EH (cell line): ENCODE data around the gene CAMK2B.
A peak's percentile ranks its signal among the peaks of the same experiment; 100 is the strongest.

Experiments
- DNase-seq: peaks from one replicate; pipeline ENCODE4 v3.0.0-alpha.2; 2015; ENCODE audit warnings: low read depth

Gene CAMK2B

GRCh38 chr7:44329888-44330287 is 4.5 kb upstream of the CAMK2B start:
- no peak for DNase-seq

- no peak for DNase-seq
Measured at GRCh38 chr7:44329081-44329480, 3.7 kb upstream of the CAMK2B start.

GRCh38 chr7:44327981-44328380 is 2.6 kb upstream of the CAMK2B start:
- DNase-seq = no peak

- DNase-seq = no peak
Measured at GRCh38 chr7:44326261-44327125, 1.1 kb upstream of the CAMK2B start.

GRCh38 chr7:44325811-44326241 is 432 bp upstream of the CAMK2B start:
- DNase-seq = no peak

- DNase-seq = no peak
Measured at GRCh38 chr7:44324481-44325200, 753 bp downstream of the CAMK2B start.

GRCh38 chr7:44324204-44324480 is 1.3 kb downstream of the CAMK2B start:
- no peak for DNase-seq

GRCh38 chr7:44323381-44324203 is 1.8 kb downstream of the CAMK2B start:
- no peak for DNase-seq

GRCh38 chr7:44322631-44323363 is 2.6 kb downstream of the CAMK2B start:
- DNase-seq = no peak

GRCh38 chr7:44321796-44322195 is 3.6 kb downstream of the CAMK2B start:
- no peak for DNase-seq

GRCh38 chr7:44320794-44321371 is 4.5 kb downstream of the CAMK2B start:
- no peak for DNase-seq

GRCh38 chr7:44320141-44320540 is 5.3 kb downstream of the CAMK2B start:
- no peak for DNase-seq

- DNase-seq = no peak
Measured at GRCh38 chr7:44318332-44318731, 7.1 kb downstream of the CAMK2B start.

- no peak for DNase-seq
Measured at GRCh38 chr7:44315301-44315903, 10.0 kb downstream of the CAMK2B start.

- no peak for DNase-seq
Measured at GRCh38 chr7:44313621-44314031, 11.8 kb downstream of the CAMK2B start.

- no peak for DNase-seq
Measured at GRCh38 chr7:44313016-44313415, 12.4 kb downstream of the CAMK2B start.

GRCh38 chr7:44311561-44312495 is 13.6 kb downstream of the CAMK2B start:
- no peak for DNase-seq

GRCh38 chr7:44310221-44310848 is 15.1 kb downstream of the CAMK2B start:
- DNase-seq = no peak

- DNase-seq = peak; percentile 64
Measured at GRCh38 chr7:44309271-44310091, 15.9 kb downstream of the CAMK2B start.
